ENCODE results near the gene REST. TPM values are rescaled to one million over a fixed set of nuclear protein-coding genes. Genes with fewer than 3 reads are reported as not detected.

Gene REST
- total RNA-seq, 1 experiment from 2014 or later = 98.1 TPM

- Histone ChIP-seq H3K4ac (ENCODE audit: low read depth, low read length) (no peak overlapping the region), H3K4me2 (ENCODE audit: insufficient read depth, insufficient read length, low read length) (no peak overlapping the region), H4K91ac (ENCODE audit: insufficient read length, low read depth, low read length) (no peak overlapping the region), H2BK5ac (ENCODE audit: insufficient read length, low read length) (no peak overlapping the region), H2BK20ac (ENCODE audit: low read depth, low read length, poor library complexity, severe bottlenecking) (no peak overlapping the region), H3K4me1 (ENCODE audit: insufficient read depth, low read length) (no peaks in the 10 kb centered on the region), H4K20me1 (ENCODE audit: control insufficient read depth, insufficient read depth, insufficient read length) (no peaks in the 10 kb centered on the region), H3K27ac (ENCODE audit: insufficient read length, low read depth, low read length) (no peak overlapping the region), H3K56ac (ENCODE audit: insufficient read length, low read depth, low read length) (no peak overlapping the region), H3K9me3 (ENCODE audit: control insufficient read depth, low read depth, low read length) (no peaks in the 10 kb centered on the region), H2BK12ac (ENCODE audit: insufficient read length, low read depth, low read length) (no peak overlapping the region), H4K5ac (ENCODE audit: insufficient read length, low read depth, low read length) (no peak overlapping the region), H3K79me2 (ENCODE audit: insufficient read depth, low read length) (peaks cover 8% of the 10 kb centered on the region; the same call in 1 of the 2 replicates), H2BK15ac (ENCODE audit: low read depth, low read length) (no peak overlapping the region), H3K18ac (ENCODE audit: insufficient read length, low read depth, low read length) (no peak overlapping the region), H2AFZ (ENCODE audit: low read length) (no peak overlapping the region), H3K23me2 (ENCODE audit: insufficient read length, low read depth, low read length, poor library complexity, severe bottlenecking) (no peaks in the 10 kb centered on the region), H2BK120ac (ENCODE audit: low read depth, low read length, poor library complexity, severe bottlenecking) (no peak overlapping the region), H4K8ac (replicated peaks; ENCODE audit: insufficient read length, low read depth, low read length) (no peak overlapping the region), H3K14ac (ENCODE audit: insufficient read depth, low read length) (no peak overlapping the region), H3T11ph (ENCODE audit: low read length) (no peak overlapping the region), H2AK5ac (ENCODE audit: insufficient read length, low read length) (no peak overlapping the region), H3K79me1 (ENCODE audit: insufficient read depth, low read depth, low read length, poor library complexity, severe bottlenecking) (peaks cover 2% of the 10 kb centered on the region), H3K9ac (ENCODE audit: extremely low read depth, insufficient read length, low read length) (no peak overlapping the region), H3K23ac (ENCODE audit: insufficient read length, low read depth, low read length) (no peak overlapping the region), H3K27me3 (ENCODE audit: insufficient read depth, low read length) (no peaks in the 10 kb centered on the region)
- no peaks in the 10 kb centered on the region for H3K9me3 Mint-ChIP-seq
- DNase-seq = no peak
- TF ChIP-seq CTCF (conservative IDR thresholded peaks at IDR 0.05) = no peak
- no peaks in the 10 kb centered on the region for H3K27me3 Mint-ChIP-seq (ENCODE audit: low read depth)
- no peak overlapping the region for H3K4me3 Mint-ChIP-seq
- H3K27ac Mint-ChIP-seq = no peak overlapping the region
- peaks cover 0 to 2% of the 10 kb centered on the region in 2 experiments; a peak in 1 of 4 replicates for H3K4me1 Mint-ChIP-seq
- peaks cover 23 to 51% (median 38%) of the 10 kb centered on the region in 3 experiments; a peak in 6 of 7 replicates for H3K36me3 Mint-ChIP-seq (ENCODE audit: insufficient read depth in 1 of 3, low read depth in 3 of 3)
- WGBS (ENCODE audit: extremely low coverage, insufficient read length, low lambda C conversion rate) = no CpG with 5 or more reads among the region's 3 CpGs
These were observed 79.3 kb downstream of the REST start for GRCh38 chr4:56986952-56987351.

Data from H9 (cell line).